Measurements from ENCODE around the gene AHI1. TPM values are rescaled to one million over a fixed set of nuclear protein-coding genes. Genes with fewer than 3 reads are reported as not detected.

The AHI1 gene
- total and polyA plus RNA-seq, 2 donors from 2014 or later: 9.1 to 28.5 TPM

GRCh38 chr6:135320721-135321621 lies 176.6 kb downstream of the AHI1 start:
- FAIRE-seq: no peak
- Histone ChIP-seq H3K27ac (ENCODE audit: low read depth in 2 of 2, low read length in 2 of 2) (no peak overlapping the region), H3K9me3 (ENCODE audit: control insufficient read depth in 2 of 3, insufficient read depth in 1 of 3, low read length in 3 of 3) (no peaks in the 10 kb centered on the region), H3K9ac (ENCODE audit: low read length in 3 of 3) (no peak overlapping the region), H3K27me3 (ENCODE audit: control insufficient read depth, insufficient read depth, low read length) (no peaks in the 10 kb centered on the region), H3K4me1 (ENCODE audit: control insufficient read depth in 2 of 3, insufficient read depth in 2 of 3, low read depth in 1 of 3, low read length in 3 of 3) (no peaks in the 10 kb centered on the region), H3K36me3 (ENCODE audit: control insufficient read depth in 2 of 3, insufficient read depth in 3 of 3, low read length in 3 of 3) (peaks cover 0 to 2% (median 0%) of the 10 kb centered on the region in 3 donors), H3K4me3 (ENCODE audit: low read length in 3 of 3) (no peak overlapping the region)
- no peak for TF ChIP-seq CTCF (IDR thresholded peaks at IDR 0.05; ENCODE audit: borderline replicate concordance, extremely low read depth, insufficient read depth)
- intact Hi-C loops (cut with DNase I): no loop called here
- DNase-seq: no peak

- no peaks in the 10 kb centered on the region for H3K27me3 ChIP-seq (ENCODE audit: control insufficient read depth, insufficient read depth, low read length)
- no peak overlapping the region for H3K9ac ChIP-seq (ENCODE audit: low read length in 3 of 3)
- no peak overlapping the region for H3K4me3 ChIP-seq (ENCODE audit: low read length in 3 of 3)
- FAIRE-seq (no peak), DNase-seq (no peak)
- intact Hi-C loops (cut with DNase I): no loop called here
- H3K36me3 ChIP-seq (ENCODE audit: control insufficient read depth in 2 of 3, insufficient read depth in 3 of 3, low read length in 3 of 3): peaks cover 0 to 2% (median 0%) of the 10 kb centered on the region in 3 donors
- H3K4me1 ChIP-seq (ENCODE audit: control insufficient read depth in 2 of 3, insufficient read depth in 2 of 3, low read depth in 1 of 3, low read length in 3 of 3): no peaks in the 10 kb centered on the region
- no peak overlapping the region for H3K27ac ChIP-seq (ENCODE audit: low read depth in 2 of 2, low read length in 2 of 2)
- no peak for TF ChIP-seq CTCF (IDR thresholded peaks at IDR 0.05; ENCODE audit: borderline replicate concordance, extremely low read depth, insufficient read depth)
- H3K9me3 ChIP-seq (ENCODE audit: control insufficient read depth in 2 of 3, insufficient read depth in 1 of 3, low read length in 3 of 3): no peaks in the 10 kb centered on the region
Observed at GRCh38 chr6:135319819-135320218, 177.7 kb downstream of the AHI1 start.

- intact Hi-C loops (cut with DNase I): no loop called here
- Histone ChIP-seq H3K4me3 (ENCODE audit: low read length in 3 of 3) (no peak overlapping the region), H3K27me3 (ENCODE audit: control insufficient read depth, insufficient read depth, low read length) (no peaks in the 10 kb centered on the region), H3K4me1 (ENCODE audit: control insufficient read depth in 2 of 3, insufficient read depth in 2 of 3, low read depth in 1 of 3, low read length in 3 of 3) (no peaks in the 10 kb centered on the region), H3K9me3 (ENCODE audit: control insufficient read depth in 2 of 3, insufficient read depth in 1 of 3, low read length in 3 of 3) (no peaks in the 10 kb centered on the region), H3K27ac (ENCODE audit: low read depth in 2 of 2, low read length in 2 of 2) (no peak overlapping the region), H3K9ac (ENCODE audit: low read length in 3 of 3) (no peak overlapping the region), H3K36me3 (ENCODE audit: control insufficient read depth in 2 of 3, insufficient read depth in 3 of 3, low read length in 3 of 3) (peaks cover 0 to 2% (median 0%) of the 10 kb centered on the region in 3 donors)
- FAIRE-seq (no peak), DNase-seq (no peak)
- TF ChIP-seq CTCF (IDR thresholded peaks at IDR 0.05; ENCODE audit: borderline replicate concordance, extremely low read depth, insufficient read depth): no peak
Observed at GRCh38 chr6:135318738-135319469, 178.6 kb downstream of the AHI1 start.
